WTC11 (cell line): ENCODE data around the gene RASSF4. TPM values are rescaled to one million over a fixed set of nuclear protein-coding genes. Genes with fewer than 3 reads are reported as not detected.

Experiments
- ATAC-seq: fragments of 200-7000 bp; cut with Tn5 transposase; 2 replicates; pipeline ENCODE4 v1.10.0; 2021; ENCODE audit warnings: mild to moderate bottlenecking, moderate library complexity
- CTCF ChIA-PET: fragments of 300-600 bp; sonication (Branson Sonifier 250); formaldehyde crosslinking; loops from one replicate; lab custom pipeline; 2021; ENCODE audit warnings: antibody characterized with exemption; lab: Charles Lee
- POLR2A ChIA-PET: fragments of 350-600 bp; sonication (Branson Sonifier 250); formaldehyde crosslinking; loops from one replicate; lab custom pipeline; 2021; ENCODE audit warnings: antibody characterized with exemption; lab: Charles Lee
- DNase-seq: peaks from one replicate; pipeline ENCODE4 v3.0.0; 2021; ENCODE audit warnings: low spot score
- H3K27ac Mint-ChIP-seq: 2 replicates; pipeline ENCODE4 v1.8.0; 2021; ENCODE audit warnings: mixed read lengths
- H3K27me3 Mint-ChIP-seq: 2 replicates; pipeline ENCODE4 v1.8.0; 2021; ENCODE audit warnings: low read depth, mild to moderate bottlenecking, moderate library complexity, mixed read lengths
- H3K36me3 Mint-ChIP-seq: 2 replicates; pipeline ENCODE4 v1.8.0; 2021; ENCODE audit warnings: mixed read lengths
- H3K4me1 Mint-ChIP-seq: 2 replicates; pipeline ENCODE4 v1.8.0; 2022; ENCODE audit warnings: mixed read lengths
- H3K4me3 Mint-ChIP-seq: 2 replicates; pipeline ENCODE4 v1.8.0; 2021; ENCODE audit warnings: mild to moderate bottlenecking, moderate library complexity, mixed read lengths
- H3K9me3 Mint-ChIP-seq: 2 replicates; pipeline ENCODE4 v1.8.0; 2021; ENCODE audit warnings: mixed read lengths
- ATF6 ChIP-seq: sonication (generic); formaldehyde crosslinking; IDR thresholded peaks from 2 replicates; pipeline ENCODE4 v1.8.1; 2023; ENCODE audit warnings: mild to moderate bottlenecking, missing genetic modification reagents
- CBFB ChIP-seq: sonication (generic); formaldehyde crosslinking; IDR thresholded peaks from 2 replicates; pipeline ENCODE4 v1.8.1; 2022; ENCODE audit warnings: mild to moderate bottlenecking, low read depth, missing genetic modification reagents
- FOXP4 ChIP-seq: sonication (generic); formaldehyde crosslinking; IDR thresholded peaks from 2 replicates; pipeline ENCODE4 v1.8.0; 2022; ENCODE audit warnings: mild to moderate bottlenecking, missing genetic modification reagents
- GABPB1 ChIP-seq: sonication (generic); formaldehyde crosslinking; IDR thresholded peaks from 2 replicates; pipeline ENCODE4 v1.8.1; 2023; ENCODE audit warnings: mild to moderate bottlenecking, missing genetic modification reagents
- GRHL2 ChIP-seq: fragments of 250-450 bp; sonication (Bioruptor Pico); IDR thresholded peaks from 2 replicates; pipeline ENCODE4 v1.8.0; 2022; ENCODE audit warnings: mild to moderate bottlenecking, moderate library complexity; ENCODE audit not compliant: insufficient replicate concordance, severe bottlenecking
- HMGXB4 ChIP-seq: sonication (generic); formaldehyde crosslinking; IDR thresholded peaks from 2 replicates; pipeline ENCODE4 v1.8.1; 2023; ENCODE audit warnings: mild to moderate bottlenecking, moderate library complexity, missing genetic modification reagents
- MAX ChIP-seq: sonication (generic); formaldehyde crosslinking; IDR thresholded peaks from 2 replicates; pipeline ENCODE4 v1.8.0; 2022; ENCODE audit warnings: mild to moderate bottlenecking, missing genetic modification reagents
- MXD4 ChIP-seq: fragments of 250-450 bp; sonication (Bioruptor Pico); IDR thresholded peaks from 2 replicates; pipeline ENCODE4 v1.8.0; 2021; ENCODE audit warnings: mild to moderate bottlenecking, moderate library complexity, borderline replicate concordance
- NFYB ChIP-seq: sonication (generic); formaldehyde crosslinking; conservative IDR thresholded peaks from 2 replicates; pipeline ENCODE4 v1.8.0; 2022; ENCODE audit warnings: low read depth, missing genetic modification reagents
- NR3C1 ChIP-seq: sonication (generic); formaldehyde crosslinking; conservative IDR thresholded peaks from 2 replicates; pipeline ENCODE4 v1.8.1; 2023; ENCODE audit warnings: low read depth, mild to moderate bottlenecking, missing genetic modification reagents
- PRDM15 ChIP-seq: sonication (generic); formaldehyde crosslinking; IDR thresholded peaks from 2 replicates; pipeline ENCODE4 v1.8.0; 2022; ENCODE audit warnings: missing genetic modification reagents
- TCF7 ChIP-seq: sonication (generic); formaldehyde crosslinking; IDR thresholded peaks from 2 replicates; pipeline ENCODE4 v1.8.0; 2022; ENCODE audit warnings: mild to moderate bottlenecking, low read depth, missing genetic modification reagents, moderate library complexity
- ZBTB43 ChIP-seq: sonication (generic); formaldehyde crosslinking; IDR thresholded peaks from 2 replicates; pipeline ENCODE4 v1.8.1; 2023; ENCODE audit warnings: mild to moderate bottlenecking, missing genetic modification reagents
- ZNF138 ChIP-seq: sonication (generic); formaldehyde crosslinking; conservative IDR thresholded peaks from 2 replicates; pipeline ENCODE4 v1.8.1; 2022; ENCODE audit warnings: mild to moderate bottlenecking, moderate library complexity, missing genetic modification reagents
- ZNF396 ChIP-seq: fragments of 250-450 bp; sonication (Bioruptor Pico); IDR thresholded peaks from 2 replicates; pipeline ENCODE4 v1.8.0; 2021; ENCODE audit warnings: mild to moderate bottlenecking, moderate library complexity, borderline replicate concordance
- ZNF416 ChIP-seq: fragments of 250-450 bp; sonication (Bioruptor Pico); IDR thresholded peaks from 2 replicates; pipeline ENCODE4 v1.9.0; 2021; ENCODE audit warnings: mild to moderate bottlenecking, inconsistent platforms
- ZNF423 ChIP-seq: fragments of 250-450 bp; sonication (Bioruptor Pico); IDR thresholded peaks from 2 replicates; pipeline ENCODE4 v2.1.2; 2022; ENCODE audit warnings: mild to moderate bottlenecking, moderate library complexity
- total RNA-seq: library from RNA; stranded (reverse); gene quantifications from 3 replicates; pipeline ENCODE4 v1.2.3, GENCODE V29; 2021

RASSF4 gene
- total RNA-seq, 1 experiment from 2014 or later: 15.7 TPM

GRCh38 chr10:44989597-44990301, 30.1 kb downstream of the RASSF4 start:
- POLR2A ChIA-PET: interaction anchor here (0.6 to 1.5 kb wide), 2 partner anchors 57 to 630 kb away, joined by 5 to 8 read pairs; no protein-coding TSS in a partner anchor
- Mint-ChIP-seq H3K4me3 (no peak overlapping the region), H3K27me3 (no peaks in the 10 kb centered on the region; the same call in 1 of the 2 replicates), H3K36me3 (peaks cover 13% of the 10 kb centered on the region), H3K4me1 (peaks cover 79% of the 10 kb centered on the region), H3K9me3 (no peaks in the 10 kb centered on the region), H3K27ac (peak overlapping the region; percentile 82)
- TF ChIP-seq ZNF138 (CRISPR knock-in tag) (no peak), ATF6 (CRISPR knock-in tag) (no peak), GABPB1 (no peak), MXD4 (CRISPR knock-in tag) (no peak), MAX (no peak), HMGXB4 (CRISPR knock-in tag) (no peak), CBFB (CRISPR knock-in tag) (no peak), NR3C1 (CRISPR knock-in tag) (no peak)
- ATAC-seq (peak; percentile 50), DNase-seq (no peak)
- CTCF ChIA-PET: interaction anchor here (0.6 to 9.4 kb wide), 19 partner anchors 10 to 231 kb away, joined by 3 to 143 read pairs (median 5); partner anchors contain the start of genes DEPP1, RASSF4, TMEM72 and ZNF22

GRCh38 chr10:44990302-44990655, 30.7 kb downstream of the RASSF4 start:
- H3K4me1 Mint-ChIP-seq: peaks cover 75% of the 10 kb centered on the region
- H3K4me3 Mint-ChIP-seq: no peak overlapping the region
- POLR2A ChIA-PET: interaction anchor here (0.6 to 1.5 kb wide), 2 partner anchors 57 to 631 kb away, joined by 5 to 8 read pairs; no protein-coding TSS in a partner anchor
- DNase-seq: peak; percentile 62
- H3K27ac Mint-ChIP-seq: peak overlapping the region; percentile 82
- CTCF ChIA-PET: interaction anchor here (0.8 to 9.4 kb wide), 16 partner anchors 10 to 127 kb away, joined by 3 to 143 read pairs (median 6); partner anchors contain the start of genes DEPP1, RASSF4, TMEM72 and ZNF22
- H3K27me3 Mint-ChIP-seq: no peaks in the 10 kb centered on the region; the same call in 1 of the 2 replicates
- no peaks in the 10 kb centered on the region for H3K9me3 Mint-ChIP-seq
- peak; percentile 88 for ATAC-seq
- H3K36me3 Mint-ChIP-seq: peaks cover 13% of the 10 kb centered on the region
- no peak for TF ChIP-seq ZNF416
- 0 out of 2 replicates have a peak, but pooled peaks have one; percentile 19 for TF ChIP-seq MAX
- TF ChIP-seq GRHL2 (CRISPR knock-in tag): no peak
- TF ChIP-seq GABPB1: peak; percentile 95
- TF ChIP-seq NFYB: no peak
- TF ChIP-seq ZNF423 (CRISPR knock-in tag): 0 out of 2 replicates have a peak, but pooled peaks have one; percentile 19
- no peak for TF ChIP-seq TCF7 (CRISPR knock-in tag)
- TF ChIP-seq FOXP4 (CRISPR knock-in tag): no peak
- TF ChIP-seq ZNF138 (CRISPR knock-in tag): no peak
- TF ChIP-seq PRDM15 (CRISPR knock-in tag): no peak
- no peak for TF ChIP-seq HMGXB4 (CRISPR knock-in tag)
- TF ChIP-seq ZBTB43 (CRISPR knock-in tag): no peak
- TF ChIP-seq ZNF396 (CRISPR knock-in tag): peak; percentile 41; the same call in 1 of the 2 replicates
